IMR-90 (cell line): ENCODE data around the gene SUN5. TPM values are rescaled to one million over a fixed set of nuclear protein-coding genes. Genes with fewer than 3 reads are reported as not detected.

Experiments used
- ATAC-seq: fragments of 200-7000 bp; cut with Tn5 transposase; 2 replicates; pipeline ENCODE4 v1.9.1; 2020; ENCODE audit warnings: low read depth, mild to moderate bottlenecking, moderate library complexity
- BruUV-seq: library from RNA; stranded (reverse); fragments of 400-500 nt; replicated peaks from 2 replicates; lab custom pipeline; 2021; lab: Mats Ljungman, UMichigan
- CTCF ChIA-PET: fragments of 300-600 bp; formaldehyde crosslinking; extraction: SDS; loops from one replicate; lab custom pipeline; 2021; ENCODE audit warnings: antibody characterized with exemption; lab: Yijun Ruan, JAX
- POLR2A ChIA-PET: fragments of 300-600 bp; sonication (Branson Sonifier 250); formaldehyde crosslinking; loops from one replicate; lab custom pipeline; 2022; ENCODE audit warnings: antibody characterized with exemption; ENCODE audit not compliant: unreplicated experiment; lab: Charles Lee
- DNase-seq: peaks from one replicate; pipeline ENCODE4 v3.0.0; 2013
- H2AFZ ChIP-seq: replicated peaks from 2 replicates; pipeline ENCODE3; 2013; ENCODE audit warnings: low read length, mild to moderate bottlenecking; ENCODE audit not compliant: poor library complexity
- H2AK5ac ChIP-seq: 2 replicates; pipeline ENCODE4 v1.6.1; 2013; ENCODE audit warnings: low read depth, low read length, inconsistent platforms
- H2AK9ac ChIP-seq: replicated peaks from 2 replicates; pipeline ENCODE3; 2013; ENCODE audit warnings: mild to moderate bottlenecking, low read depth, low read length, moderate library complexity; ENCODE audit not compliant: poor library complexity
- H2BK120ac ChIP-seq: 2 replicates; pipeline ENCODE4 v1.6.1; 2013; ENCODE audit warnings: low read depth, low read length, inconsistent platforms
- H2BK15ac ChIP-seq: 3 replicates; pipeline ENCODE4 v1.6.1; 2013; ENCODE audit warnings: low read depth, low read length, inconsistent platforms
- H2BK20ac ChIP-seq: 2 replicates; pipeline ENCODE4 v1.6.1; 2013; ENCODE audit warnings: low read depth, mild to moderate bottlenecking, inconsistent platforms, low read length, moderate library complexity
- H2BK5ac ChIP-seq: 2 replicates; pipeline ENCODE4 v1.6.1; 2013; ENCODE audit warnings: mild to moderate bottlenecking, low read depth, low read length, inconsistent platforms; ENCODE audit not compliant: poor library complexity, severe bottlenecking
- H3K14ac ChIP-seq: replicated peaks from 2 replicates; pipeline ENCODE4 v1.6.1; 2013; ENCODE audit warnings: low read depth, low read length, inconsistent platforms
- H3K18ac ChIP-seq: 2 replicates; pipeline ENCODE4 v1.6.1; 2013; ENCODE audit warnings: low read depth, low read length, control low read depth
- H3K23ac ChIP-seq: 2 replicates; pipeline ENCODE4 v1.6.1; 2013; ENCODE audit warnings: low read depth, low read length, inconsistent platforms
- H3K27ac ChIP-seq: 2 replicates; pipeline ENCODE4 v1.5.1; 2013; ENCODE audit warnings: mild to moderate bottlenecking, control low read depth, low read length; ENCODE audit not compliant: insufficient read depth
- H3K27me3 ChIP-seq: 2 replicates; pipeline ENCODE4 v1.6.1; 2013; ENCODE audit warnings: low read length; ENCODE audit not compliant: control insufficient read depth, insufficient read depth
- H3K36me3 ChIP-seq: 2 replicates; pipeline ENCODE4 v1.6.1; 2013; ENCODE audit warnings: low read length, mixed read lengths; ENCODE audit not compliant: control insufficient read depth, insufficient read depth
- H3K4ac ChIP-seq: 2 replicates; pipeline ENCODE4 v1.6.1; 2013; ENCODE audit warnings: low read depth, low read length, inconsistent platforms
- H3K4me1 ChIP-seq: 2 replicates; pipeline ENCODE4 v1.6.1; 2013; ENCODE audit warnings: low read length, mixed read lengths; ENCODE audit not compliant: control insufficient read depth, insufficient read depth
- H3K4me2 ChIP-seq: 2 replicates; pipeline ENCODE4 v1.6.1; 2013; ENCODE audit warnings: low read depth, mild to moderate bottlenecking, control low read depth, low read length, moderate library complexity
- H3K4me3 ChIP-seq: 2 replicates; pipeline ENCODE4 v1.5.1; 2013; ENCODE audit warnings: low read depth, mild to moderate bottlenecking, control low read depth, low read length, moderate library complexity; ENCODE audit not compliant: insufficient read depth
- H3K56ac ChIP-seq: 2 replicates; pipeline ENCODE4 v1.6.1; 2013; ENCODE audit warnings: low read length, inconsistent platforms; ENCODE audit not compliant: insufficient read depth; ENCODE audit errors: extremely low read depth
- H3K79me1 ChIP-seq, 2 experiments: 2 replicates each; pipeline ENCODE4 v1.6.1; 2013; ENCODE audit warnings: low read length in 2 of 2, inconsistent platforms in 1 of 2, low read depth in 1 of 2
- H3K9ac ChIP-seq: 2 replicates; pipeline ENCODE4 v1.6.1; 2013; ENCODE audit warnings: low read depth, low read length, control low read depth
- H3K9me1 ChIP-seq: 2 replicates; pipeline ENCODE4 v1.6.1; 2013; ENCODE audit warnings: low read length, inconsistent platforms; ENCODE audit not compliant: insufficient read depth
- H3K9me3 ChIP-seq: 2 replicates; pipeline ENCODE4 v1.6.1; 2013; ENCODE audit warnings: low read length; ENCODE audit not compliant: control insufficient read depth, insufficient read depth
- H4K20me1 ChIP-seq: 2 replicates; pipeline ENCODE4 v1.6.1; 2013; ENCODE audit warnings: low read length, inconsistent platforms; ENCODE audit not compliant: insufficient read depth
- H4K5ac ChIP-seq: 2 replicates; pipeline ENCODE4 v1.6.1; 2013; ENCODE audit warnings: mild to moderate bottlenecking, low read depth, low read length, control low read depth
- H4K8ac ChIP-seq, 2 experiments: 2 replicates each; pipeline ENCODE4 v1.6.1; 2013; ENCODE audit warnings: low read depth in 2 of 2, low read length in 2 of 2, control low read depth in 1 of 2, inconsistent platforms in 1 of 2
- H4K91ac ChIP-seq: 2 replicates; pipeline ENCODE4 v1.6.1; 2013; ENCODE audit warnings: low read depth, low read length, inconsistent platforms; ENCODE audit not compliant: insufficient read depth
- BHLHE40 ChIP-seq: fragments of 150-350 bp; IDR thresholded peaks from 2 replicates; pipeline ENCODE4 v1.6.1; 2016; ENCODE audit warnings: mild to moderate bottlenecking, low read depth, low read length
- CEBPB ChIP-seq: IDR thresholded peaks from 2 replicates; pipeline ENCODE4 v1.6.1; 2012; ENCODE audit warnings: low read depth, low read length, improper control_type of control experiment
- CHD1 ChIP-seq: IDR thresholded peaks from 2 replicates; pipeline ENCODE4 v1.6.1; 2012; ENCODE audit warnings: low read depth, low read length, improper control_type of control experiment
- FOS ChIP-seq: fragments of 150-350 bp; IDR thresholded peaks from 2 replicates; pipeline ENCODE4 v1.6.1; 2016; ENCODE audit warnings: low read depth, low read length
- MAFK ChIP-seq: IDR thresholded peaks from 2 replicates; pipeline ENCODE4 v1.6.1; 2012; ENCODE audit warnings: low read depth, low read length, improper control_type of control experiment
- MAZ ChIP-seq: IDR thresholded peaks from 2 replicates; pipeline ENCODE4 v1.6.1; 2012; ENCODE audit warnings: low read depth, mild to moderate bottlenecking, low read length, improper control_type of control experiment, moderate library complexity, borderline replicate concordance
- MXI1 ChIP-seq: IDR thresholded peaks from 2 replicates; pipeline ENCODE4 v1.6.1; 2012; ENCODE audit warnings: low read depth, mild to moderate bottlenecking, low read length, moderate library complexity, borderline replicate concordance
- NFE2L2 ChIP-seq: fragments of 150-350 bp; IDR thresholded peaks from 2 replicates; pipeline ENCODE4 v1.6.1; 2016; ENCODE audit warnings: low read depth, mild to moderate bottlenecking, low read length
- POLR2A ChIP-seq: IDR thresholded peaks from 2 replicates; pipeline ENCODE4 v1.6.1; 2012; ENCODE audit warnings: mild to moderate bottlenecking, low read depth, low read length
- RAD21 ChIP-seq: IDR thresholded peaks from 2 replicates; pipeline ENCODE4 v1.6.1; 2012; ENCODE audit warnings: low read length, improper control_type of control experiment
- RCOR1 ChIP-seq: IDR thresholded peaks from 2 replicates; pipeline ENCODE4 v1.6.1; 2012; ENCODE audit warnings: mild to moderate bottlenecking, low read length, improper control_type of control experiment; ENCODE audit not compliant: insufficient replicate concordance
- RFX5 ChIP-seq: IDR thresholded peaks from 2 replicates; pipeline ENCODE4 v1.8.0; 2012; ENCODE audit warnings: low read depth, mild to moderate bottlenecking, low read length, moderate library complexity
- SMC3 ChIP-seq: fragments of 150-350 bp; IDR thresholded peaks from 2 replicates; pipeline ENCODE4 v1.6.1; 2016; ENCODE audit warnings: low read depth, mild to moderate bottlenecking, antibody characterized with exemption, low read length, moderate library complexity
- WGBS, 2 experiments: methylation state at CpG; one replicate each; pipeline versions ENCODE4 v1.1.5 to v1.1.7; 2013; ENCODE audit warnings: missing lambda C conversion rate in 2 of 2; ENCODE audit not compliant: insufficient read length in 1 of 2; ENCODE audit errors: extremely low coverage in 2 of 2; 5-methylcytosine and 5-hydroxymethylcytosine counted together
- dilution Hi-C: fragments of 300-500 bp; cut with HindIII; formaldehyde crosslinking; loops from one replicate; pipeline ENCODE4 v1.14.3; 2018; ENCODE audit warnings: low sequenced_read_pairs; ENCODE audit not compliant: unreplicated experiment
- in situ Hi-C: fragments of 300-500 bp; cut with MboI; formaldehyde crosslinking; loops from 3 replicates; pipeline ENCODE4 v1.14.3; 2019; ENCODE audit warnings: low sequenced_read_pairs, inconsistent platforms, mixed read lengths
- intact Hi-C: fragments of 100-400 bp; cut with micrococcal nuclease; formaldehyde crosslinking; loops from 2 replicates; pipeline ENCODE4 v1.10.0; 2022
- polyA plus RNA-seq, 3 experiments: library from polyadenylated mRNA; depleted of rRNA; stranded (reverse); fragments of >200 nt; gene quantifications; 2 replicates each; pipeline ENCODE4 v1.2.3, GENCODE V29; 2012; ENCODE audit warnings: low replicate concordance in 1 of 3
- total RNA-seq: library from RNA; depleted of rRNA; stranded (reverse); fragments of >200 nt; gene quantifications from 2 replicates; pipeline ENCODE4 v1.2.3, GENCODE V29; 2012
- TF ChIP-seq, protein P1 (sequence below): fragments of 150-350 bp; IDR thresholded peaks from 2 replicates; pipeline ENCODE4 v1.6.1; 2016; ENCODE audit warnings: low read depth, mild to moderate bottlenecking, low read length, moderate library complexity, borderline replicate concordance
- TF ChIP-seq, protein P2 (sequence below): fragments of 150-350 bp; IDR thresholded peaks from 2 replicates; pipeline ENCODE4 v1.6.1; 2017; ENCODE audit warnings: mild to moderate bottlenecking, antibody characterized with exemption, low read length, low read depth
- TF ChIP-seq, protein P3 (sequence below): conservative IDR thresholded peaks from 2 replicates; pipeline ENCODE4 v1.5.1; 2012; ENCODE audit warnings: mild to moderate bottlenecking, low read depth, low read length, improper control_type of control experiment

Gene SUN5
- total and polyA plus RNA-seq, 2 of the 4 experiments (the other 2 are of a cell fraction) = not detected

DNA sequence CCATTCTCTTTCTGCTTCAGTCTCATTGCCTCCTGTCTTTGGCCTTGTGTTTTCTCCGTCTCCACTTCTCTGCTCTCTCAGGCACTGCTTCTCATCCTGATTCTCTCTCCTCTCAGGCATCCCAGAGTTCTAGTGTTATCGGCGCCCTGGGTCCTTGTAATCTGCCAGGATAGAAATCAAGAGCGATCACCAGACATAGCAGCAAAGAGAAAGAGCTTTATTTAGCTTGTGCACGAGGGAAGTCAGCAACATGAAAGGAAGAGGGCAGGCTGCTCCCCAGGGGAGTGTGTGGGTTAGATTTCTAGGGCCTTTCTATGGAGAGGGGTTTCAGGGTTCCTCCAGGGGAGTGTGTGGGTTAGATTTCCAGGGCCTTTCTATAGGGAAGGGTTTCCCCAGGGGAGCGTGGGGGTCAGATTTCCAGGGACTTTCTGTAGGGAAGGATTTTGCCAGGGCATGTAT, 32.5 kb downstream of the SUN5 start:
- H3K9me1 ChIP-seq = no peaks in the 10 kb centered on the region
- ATAC-seq (peak; percentile 32; the same call in 1 of the 2 replicates), DNase-seq (no peak)
- H2AK9ac ChIP-seq = no peak overlapping the region
- no peak overlapping the region for H3K4me3 ChIP-seq
- TF ChIP-seq RAD21 (no peak), MAFK (no peak), MXI1 (no peak), SMC3 (no peak), MAZ (no peak), RFX5 (no peak), NFE2L2 (no peak), RCOR1 (no peak), FOS (no peak), POLR2A (no peak), CHD1 (no peak), BHLHE40 (no peak), CEBPB (no peak)
- TF ChIP-seq, protein P1, sequence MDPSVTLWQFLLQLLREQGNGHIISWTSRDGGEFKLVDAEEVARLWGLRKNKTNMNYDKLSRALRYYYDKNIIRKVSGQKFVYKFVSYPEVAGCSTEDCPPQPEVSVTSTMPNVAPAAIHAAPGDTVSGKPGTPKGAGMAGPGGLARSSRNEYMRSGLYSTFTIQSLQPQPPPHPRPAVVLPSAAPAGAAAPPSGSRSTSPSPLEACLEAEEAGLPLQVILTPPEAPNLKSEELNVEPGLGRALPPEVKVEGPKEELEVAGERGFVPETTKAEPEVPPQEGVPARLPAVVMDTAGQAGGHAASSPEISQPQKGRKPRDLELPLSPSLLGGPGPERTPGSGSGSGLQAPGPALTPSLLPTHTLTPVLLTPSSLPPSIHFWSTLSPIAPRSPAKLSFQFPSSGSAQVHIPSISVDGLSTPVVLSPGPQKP = no peak
- TF ChIP-seq, protein P2, sequence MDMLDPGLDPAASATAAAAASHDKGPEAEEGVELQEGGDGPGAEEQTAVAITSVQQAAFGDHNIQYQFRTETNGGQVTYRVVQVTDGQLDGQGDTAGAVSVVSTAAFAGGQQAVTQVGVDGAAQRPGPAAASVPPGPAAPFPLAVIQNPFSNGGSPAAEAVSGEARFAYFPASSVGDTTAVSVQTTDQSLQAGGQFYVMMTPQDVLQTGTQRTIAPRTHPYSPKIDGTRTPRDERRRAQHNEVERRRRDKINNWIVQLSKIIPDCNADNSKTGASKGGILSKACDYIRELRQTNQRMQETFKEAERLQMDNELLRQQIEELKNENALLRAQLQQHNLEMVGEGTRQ = no peak
- TF ChIP-seq, protein P3, sequence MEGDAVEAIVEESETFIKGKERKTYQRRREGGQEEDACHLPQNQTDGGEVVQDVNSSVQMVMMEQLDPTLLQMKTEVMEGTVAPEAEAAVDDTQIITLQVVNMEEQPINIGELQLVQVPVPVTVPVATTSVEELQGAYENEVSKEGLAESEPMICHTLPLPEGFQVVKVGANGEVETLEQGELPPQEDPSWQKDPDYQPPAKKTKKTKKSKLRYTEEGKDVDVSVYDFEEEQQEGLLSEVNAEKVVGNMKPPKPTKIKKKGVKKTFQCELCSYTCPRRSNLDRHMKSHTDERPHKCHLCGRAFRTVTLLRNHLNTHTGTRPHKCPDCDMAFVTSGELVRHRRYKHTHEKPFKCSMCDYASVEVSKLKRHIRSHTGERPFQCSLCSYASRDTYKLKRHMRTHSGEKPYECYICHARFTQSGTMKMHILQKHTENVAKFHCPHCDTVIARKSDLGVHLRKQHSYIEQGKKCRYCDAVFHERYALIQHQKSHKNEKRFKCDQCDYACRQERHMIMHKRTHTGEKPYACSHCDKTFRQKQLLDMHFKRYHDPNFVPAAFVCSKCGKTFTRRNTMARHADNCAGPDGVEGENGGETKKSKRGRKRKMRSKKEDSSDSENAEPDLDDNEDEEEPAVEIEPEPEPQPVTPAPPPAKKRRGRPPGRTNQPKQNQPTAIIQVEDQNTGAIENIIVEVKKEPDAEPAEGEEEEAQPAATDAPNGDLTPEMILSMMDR = no peak
- BruUV-seq = no TSS peak
- H3K4me1 ChIP-seq = no peaks in the 10 kb centered on the region
- no peak overlapping the region for H3K14ac ChIP-seq
- peak overlapping the region; percentile 12 for H2AFZ ChIP-seq
- no peak overlapping the region for H4K8ac ChIP-seq
- CTCF ChIA-PET = no interaction called here
- 20% methylated on average over 1 of the region's 6 CpGs; no CpG with 5 or more reads in 1 of the 2 experiments for WGBS, 2 experiments
- no peak overlapping the region for H4K5ac ChIP-seq
- H3K36me3 ChIP-seq = no peaks in the 10 kb centered on the region
- in situ Hi-C loops = no loop called here
- H3K27ac ChIP-seq = no peak overlapping the region
- H3K9me3 ChIP-seq = no peaks in the 10 kb centered on the region
- no peaks in the 10 kb centered on the region for H3K79me1 ChIP-seq
- H4K91ac ChIP-seq = no peak overlapping the region
- intact Hi-C loops = no loop called here
- peaks cover 15% of the 10 kb centered on the region for H3K27me3 ChIP-seq
- H2BK15ac ChIP-seq = no peak overlapping the region
- no peak overlapping the region for H3K4ac ChIP-seq
- H3K56ac ChIP-seq = no peak overlapping the region
- H2AK5ac ChIP-seq = no peak overlapping the region
- no peak overlapping the region for H3K9ac ChIP-seq
- no peaks in the 10 kb centered on the region for H4K20me1 ChIP-seq
- no peak overlapping the region for H2BK5ac ChIP-seq
- dilution Hi-C loops = no loop called here
- H2BK20ac ChIP-seq = no peak overlapping the region
- no peak overlapping the region; the same call in 1 of the 2 replicates for H3K4me2 ChIP-seq
- POLR2A ChIA-PET = no interaction called here
- no peak overlapping the region for H3K23ac ChIP-seq
- H2BK120ac ChIP-seq = no peak overlapping the region
- no peak overlapping the region; the same call in 1 of the 2 replicates for H3K18ac ChIP-seq
